ENCODE results near the gene NQO2. TPM values are rescaled to one million over a fixed set of nuclear protein-coding genes. Genes with fewer than 3 reads are reported as not detected.

NQO2 gene
- total RNA-seq, 1 donor from 2014 or later, result 11.8 TPM

GRCh38 chr6:2953098-2953497 is 46.6 kb upstream of the NQO2 start:
- DNase-seq (ENCODE audit: extremely low spot score in 2 of 2), result no peak
- Histone ChIP-seq H3K9me3 (no peaks in the 10 kb centered on the region), H3K4me3 (peak overlapping the region in 1 of 2 donors; percentile 5), H3K4me1 (peaks cover 24% of the 10 kb centered on the region), H3K27ac (peak overlapping the region; percentile 59), H3K27me3 (no peaks in the 10 kb centered on the region), H3K36me3 (peaks cover 0 to 10% of the 10 kb centered on the region in 2 donors)
- intact Hi-C loops (cut with DNase I), result loop anchor here (5.0 kb wide), 1 partner anchor 34 kb away; no protein-coding TSS in a partner anchor
- TF ChIP-seq CTCF (IDR thresholded peaks at IDR 0.05) (no peak), POLR2AphosphoS5 (IDR thresholded peaks at IDR 0.05; ENCODE audit: insufficient read depth in 1 of 2, low read depth in 1 of 2) (no peak), POLR2A (IDR thresholded peaks at IDR 0.05) (no peak)

GRCh38 chr6:2956930-2957685 is 42.6 kb upstream of the NQO2 start:
- no peak for TF ChIP-seq CTCF (IDR thresholded peaks at IDR 0.05)
- TF ChIP-seq POLR2AphosphoS5 (IDR thresholded peaks at IDR 0.05; ENCODE audit: insufficient read depth in 1 of 2, low read depth in 1 of 2), result no peak
- no peak for TF ChIP-seq POLR2A (IDR thresholded peaks at IDR 0.05)
- Histone ChIP-seq H3K27me3 (no peaks in the 10 kb centered on the region), H3K4me3 (no peak overlapping the region), H3K36me3 (no peaks in the 10 kb centered on the region), H3K9me3 (no peaks in the 10 kb centered on the region), H3K4me1 (peaks cover 58% of the 10 kb centered on the region), H3K27ac (peak overlapping the region; percentile 45)
- intact Hi-C loops (cut with DNase I), result no loop called here
- no peak for DNase-seq (ENCODE audit: extremely low spot score in 2 of 2)

GRCh38 chr6:2957696-2958330 is 41.9 kb upstream of the NQO2 start:
- peak overlapping the region; percentile 45 for H3K27ac ChIP-seq
- TF ChIP-seq POLR2AphosphoS5 (IDR thresholded peaks at IDR 0.05; ENCODE audit: insufficient read depth in 1 of 2, low read depth in 1 of 2) (no peak), CTCF (IDR thresholded peaks at IDR 0.05) (no peak), POLR2A (IDR thresholded peaks at IDR 0.05) (no peak)
- intact Hi-C loops (cut with DNase I), result no loop called here
- H3K4me3 ChIP-seq, result no peak overlapping the region
- H3K9me3 ChIP-seq, result no peaks in the 10 kb centered on the region
- no peaks in the 10 kb centered on the region for H3K27me3 ChIP-seq
- no peaks in the 10 kb centered on the region for H3K36me3 ChIP-seq
- peaks cover 60% of the 10 kb centered on the region for H3K4me1 ChIP-seq
- DNase-seq (ENCODE audit: extremely low spot score in 2 of 2), result no peak

- H3K4me3 ChIP-seq, result no peak overlapping the region
- intact Hi-C loops (cut with DNase I), result no loop called here
- no peak for DNase-seq (ENCODE audit: extremely low spot score in 2 of 2)
- peak overlapping the region; percentile 45 for H3K27ac ChIP-seq
- H3K4me1 ChIP-seq, result peaks cover 65% of the 10 kb centered on the region
- H3K36me3 ChIP-seq, result no peaks in the 10 kb centered on the region
- H3K9me3 ChIP-seq, result no peaks in the 10 kb centered on the region
- no peaks in the 10 kb centered on the region for H3K27me3 ChIP-seq
- TF ChIP-seq POLR2A (IDR thresholded peaks at IDR 0.05) (no peak), POLR2AphosphoS5 (IDR thresholded peaks at IDR 0.05; ENCODE audit: insufficient read depth in 1 of 2, low read depth in 1 of 2) (no peak), CTCF (IDR thresholded peaks at IDR 0.05) (no peak)
These were observed 41.4 kb upstream of the NQO2 start for GRCh38 chr6:2958331-2958711.

GRCh38 chr6:2958776-2959175 is 40.9 kb upstream of the NQO2 start:
- H3K27ac ChIP-seq, result no peak overlapping the region
- intact Hi-C loops (cut with DNase I), result no loop called here
- TF ChIP-seq CTCF (IDR thresholded peaks at IDR 0.05), result no peak
- no peak for TF ChIP-seq POLR2A (IDR thresholded peaks at IDR 0.05)
- TF ChIP-seq POLR2AphosphoS5 (IDR thresholded peaks at IDR 0.05; ENCODE audit: insufficient read depth in 1 of 2, low read depth in 1 of 2), result no peak
- H3K4me1 ChIP-seq, result peaks cover 65% of the 10 kb centered on the region
- H3K36me3 ChIP-seq, result no peaks in the 10 kb centered on the region
- DNase-seq (ENCODE audit: extremely low spot score in 2 of 2), result no peak
- H3K4me3 ChIP-seq, result no peak overlapping the region
- H3K9me3 ChIP-seq, result no peaks in the 10 kb centered on the region
- H3K27me3 ChIP-seq, result no peaks in the 10 kb centered on the region
